NCI-H1694 treated with DMSO at 0.1 percent for 48 hours (cell line): ENCODE data around the gene CCNB3.
"Not testable (repeated sequence)": the region's sequence is repeated elsewhere in the genome, so short reads cannot be mapped to it uniquely, and the experiment has no call there.

Experiments used
- DNase-seq: peaks from one replicate; lab custom pipeline; 2025; lab: John Stamatoyannopoulos, UW

The CCNB3 gene

GRCh38 chrX:50204364-50204899 lies at the start of gene CCNB3:
Gene CCNB3 (plus strand): TSS chrX:50204765. CDS start chrX:50285164, 80,399 bp downstream.
- peak; percentile 34 for DNase-seq

GRCh38 chrX:50157545-50158135 lies 46.9 kb upstream of the CCNB3 start:
- no peak for DNase-seq

- DNase-seq, result no peak
Measured at GRCh38 chrX:50158593-50158992, 46.0 kb upstream of the CCNB3 start.

GRCh38 chrX:50161127-50161526 lies 43.4 kb upstream of the CCNB3 start:
- DNase-seq, result no peak

GRCh38 chrX:50165727-50166126 lies 38.8 kb upstream of the CCNB3 start:
- DNase-seq, result no peak

- DNase-seq, result no peak
Measured at GRCh38 chrX:50167366-50167765, 37.2 kb upstream of the CCNB3 start.

- DNase-seq, result no peak
Measured at GRCh38 chrX:50168241-50168687, 36.3 kb upstream of the CCNB3 start.

- DNase-seq, result no peak
Measured at GRCh38 chrX:50169717-50170116, 34.8 kb upstream of the CCNB3 start.

- DNase-seq, result no peak
Measured at GRCh38 chrX:50180073-50180940, 24.3 kb upstream of the CCNB3 start.

- DNase-seq, result no peak
Measured at GRCh38 chrX:50183891-50184290, 20.7 kb upstream of the CCNB3 start.

GRCh38 chrX:50188859-50189600 lies 15.5 kb upstream of the CCNB3 start:
- no peak for DNase-seq

GRCh38 chrX:50198348-50198747 lies 6.2 kb upstream of the CCNB3 start:
- DNase-seq, result no peak

GRCh38 chrX:50200907-50201306 lies 3.7 kb upstream of the CCNB3 start, which contains the start of gene AKAP4:
Gene AKAP4 (minus strand): TSS chrX:50201007. CDS start chrX:50200889, 118 bp downstream.
- no peak for DNase-seq

- DNase-seq, result no peak
Measured at GRCh38 chrX:50202539-50202938, 2.0 kb upstream of the CCNB3 start.

- no peak for DNase-seq
Measured at GRCh38 chrX:50206753-50207152, 2.2 kb downstream of the CCNB3 start.

- no peak for DNase-seq
Measured at GRCh38 chrX:50211510-50211909, 6.9 kb downstream of the CCNB3 start.

GRCh38 chrX:50281253-50281652 lies 76.7 kb downstream of the CCNB3 start:
- no peak for DNase-seq

GRCh38 chrX:50327235-50327634 lies 122.7 kb downstream of the CCNB3 start:
- no peak for DNase-seq

- DNase-seq, result not testable (repeated sequence)
Measured at GRCh38 chrX:50332668-50333067, 128.1 kb downstream of the CCNB3 start.

- no peak for DNase-seq
Measured at GRCh38 chrX:50333308-50333707, 128.7 kb downstream of the CCNB3 start.

- DNase-seq, result no peak
Measured at GRCh38 chrX:50343917-50344316, 139.4 kb downstream of the CCNB3 start.

GRCh38 chrX:50372966-50373365 lies 168.4 kb downstream of the CCNB3 start:
- DNase-seq, result no peak
